22Rv1 (cell line): ENCODE data around the gene ZNF652.

Source experiments
- ZFX ChIP-seq: fragments of 450-650 bp; IDR thresholded peaks from 2 replicates; pipeline ENCODE4 v1.6.1; 2017; ENCODE audit warnings: antibody characterized with exemption, borderline replicate concordance
- TF ChIP-seq, protein P1 (sequence below): fragments of 450-650 bp; IDR thresholded peaks from 2 replicates; pipeline ENCODE4 v1.5.1; 2017; ENCODE audit warnings: mild to moderate bottlenecking

DNA sequence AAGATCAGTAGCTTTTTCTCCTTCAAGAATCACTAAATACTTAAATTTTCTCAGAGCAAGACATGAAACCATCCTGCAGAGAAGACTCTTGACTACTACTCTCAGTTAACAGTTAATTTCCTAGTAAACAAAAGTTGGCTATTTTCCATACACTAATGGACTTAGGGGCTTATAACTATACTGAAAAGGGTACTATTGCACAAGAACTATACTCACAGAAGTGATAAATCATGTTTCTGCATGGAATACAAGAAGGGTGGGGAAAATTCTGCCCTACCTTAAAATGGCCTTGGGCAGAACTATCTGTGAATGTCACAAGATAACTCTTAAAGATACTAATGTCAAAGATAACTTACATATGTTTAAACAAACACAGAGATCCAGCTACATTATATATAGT, 12.5 kb downstream of the ZNF652 start:
- TF ChIP-seq, protein P1, sequence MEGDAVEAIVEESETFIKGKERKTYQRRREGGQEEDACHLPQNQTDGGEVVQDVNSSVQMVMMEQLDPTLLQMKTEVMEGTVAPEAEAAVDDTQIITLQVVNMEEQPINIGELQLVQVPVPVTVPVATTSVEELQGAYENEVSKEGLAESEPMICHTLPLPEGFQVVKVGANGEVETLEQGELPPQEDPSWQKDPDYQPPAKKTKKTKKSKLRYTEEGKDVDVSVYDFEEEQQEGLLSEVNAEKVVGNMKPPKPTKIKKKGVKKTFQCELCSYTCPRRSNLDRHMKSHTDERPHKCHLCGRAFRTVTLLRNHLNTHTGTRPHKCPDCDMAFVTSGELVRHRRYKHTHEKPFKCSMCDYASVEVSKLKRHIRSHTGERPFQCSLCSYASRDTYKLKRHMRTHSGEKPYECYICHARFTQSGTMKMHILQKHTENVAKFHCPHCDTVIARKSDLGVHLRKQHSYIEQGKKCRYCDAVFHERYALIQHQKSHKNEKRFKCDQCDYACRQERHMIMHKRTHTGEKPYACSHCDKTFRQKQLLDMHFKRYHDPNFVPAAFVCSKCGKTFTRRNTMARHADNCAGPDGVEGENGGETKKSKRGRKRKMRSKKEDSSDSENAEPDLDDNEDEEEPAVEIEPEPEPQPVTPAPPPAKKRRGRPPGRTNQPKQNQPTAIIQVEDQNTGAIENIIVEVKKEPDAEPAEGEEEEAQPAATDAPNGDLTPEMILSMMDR: no peak
- TF ChIP-seq ZFX: no peak
